HUDEP-2 (cell line): ENCODE measurements around the gene IL24.
A peak's percentile ranks its signal among the peaks of the same experiment; 100 is the strongest.
"Not testable (repeated sequence)": the region's sequence is repeated elsewhere in the genome, so short reads cannot be mapped to it uniquely, and the experiment has no call there.

ENCODE experiments used
- DNase-seq, 76 experiments: peaks; one replicate each; lab custom pipeline; 2025; ENCODE audit not compliant: unreplicated experiment in 76 of 76; lab: John Stamatoyannopoulos, UW

Gene IL24

GRCh38 chr1:206897175-206897574, at the start of gene IL24:
IL24 (plus strand) TSS chr1:206897443; CDS start chr1:206897833, 390 bp downstream.
- no peak for DNase-seq

- no peak for DNase-seq
These were observed 49.3 kb upstream of the IL24 start for GRCh38 chr1:206847946-206848345.

- DNase-seq, result no peak
These were observed 46.8 kb upstream of the IL24 start for GRCh38 chr1:206850401-206850800.

GRCh38 chr1:206851341-206852010, 45.8 kb upstream of the IL24 start:
- no peak for DNase-seq

GRCh38 chr1:206852662-206853061, 44.6 kb upstream of the IL24 start:
- not testable (repeated sequence) for DNase-seq

- not testable (repeated sequence) for DNase-seq
These were observed 43.5 kb upstream of the IL24 start for GRCh38 chr1:206853696-206854095.

- no peak for DNase-seq
These were observed 42.7 kb upstream of the IL24 start for GRCh38 chr1:206854401-206855129.

GRCh38 chr1:206855859-206856258, 41.4 kb upstream of the IL24 start:
- no peak for DNase-seq

GRCh38 chr1:206856674-206857464, 40.4 kb upstream of the IL24 start:
- peak in 2 of 76 experiments; percentile 0 to 6 for DNase-seq

- no peak for DNase-seq
These were observed 38.1 kb upstream of the IL24 start for GRCh38 chr1:206859082-206859521.

- DNase-seq, result no peak
These were observed 37.1 kb upstream of the IL24 start for GRCh38 chr1:206860165-206860564.

GRCh38 chr1:206863266-206863665, 34.0 kb upstream of the IL24 start:
- DNase-seq, result no peak

GRCh38 chr1:206864939-206865671, 32.1 kb upstream of the IL24 start, which contains the start of gene IL20:
IL20 (plus strand) TSS chr1:206865623; CDS start chr1:206865853, 230 bp downstream.
- DNase-seq, result peak in 71 of 76 experiments; percentile 4 to 85 (median 64)

- no peak for DNase-seq
These were observed 31.2 kb upstream of the IL24 start for GRCh38 chr1:206866062-206866461.

- DNase-seq, result no peak
These were observed 30.0 kb upstream of the IL24 start for GRCh38 chr1:206867239-206867638.

- no peak for DNase-seq
These were observed 29.5 kb upstream of the IL24 start for GRCh38 chr1:206867716-206868115.

- no peak for DNase-seq
These were observed 29.0 kb upstream of the IL24 start for GRCh38 chr1:206868264-206868663.

GRCh38 chr1:206872139-206872538, 25.1 kb upstream of the IL24 start:
- no peak for DNase-seq

GRCh38 chr1:206873603-206874188, 23.5 kb upstream of the IL24 start:
- DNase-seq, result no peak

- DNase-seq, result no peak
These were observed 21.4 kb upstream of the IL24 start for GRCh38 chr1:206875752-206876377.
